Esophagus squamous epithelium (tissue), 4 donors: ENCODE measurements around the gene SLC2A5.

Source experiments
- CTCF ChIP-seq, 6 experiments: fragments of 450-650 bp in 4 of 6; fragments of 200-600 bp in 2 of 6; sonication (generic) in 2 of 6; IDR thresholded peaks; one replicate each; pipeline ENCODE4 v1.5.1; 2016 to 2019; ENCODE audit warnings: antibody characterized with exemption in 6 of 6, mild to moderate bottlenecking in 4 of 6, moderate library complexity in 4 of 6
- POLR2A ChIP-seq, 4 donors: fragments of 450-650 bp; IDR thresholded peaks; one replicate each; pipeline ENCODE4 v1.6.1; 2017; ENCODE audit warnings: antibody characterized with exemption in 4 of 4, mild to moderate bottlenecking in 4 of 4, moderate library complexity in 3 of 4

GRCh38 chr1:9062846-9063245 lies 6.6 kb downstream of the SLC2A5 start:
- TF ChIP-seq CTCF (IDR thresholded peaks at IDR 0.05) (no peak), POLR2A (IDR thresholded peaks at IDR 0.05) (no peak)
